Stimulated activated naive CD8-positive, alpha-beta T cell treated with anti-CD3 and anti-CD28 coated beads, Interleukin-15, Interleukin-2, amounts not matched to agents 100 ng/mL and 50 ng/mL, for 24 hours (primary cell): Measurements from ENCODE around the gene WFS1.

ENCODE experiments used
- H3K27ac Mint-ChIP-seq: one replicate; pipeline ENCODE4 v1.8.0; 2021; ENCODE audit warnings: mild to moderate bottlenecking, mixed read lengths
- H3K27me3 Mint-ChIP-seq: one replicate; pipeline ENCODE4 v1.8.0; 2021; ENCODE audit warnings: mixed read lengths
- H3K36me3 Mint-ChIP-seq: one replicate; pipeline ENCODE4 v1.8.0; 2021; ENCODE audit warnings: low read depth, mixed read lengths
- H3K4me1 Mint-ChIP-seq: one replicate; pipeline ENCODE4 v1.8.0; 2021; ENCODE audit warnings: low read depth, mixed read lengths
- H3K4me3 Mint-ChIP-seq: one replicate; pipeline ENCODE4 v1.8.0; 2021; ENCODE audit warnings: mild to moderate bottlenecking, mixed read lengths
- H3K9me3 Mint-ChIP-seq: one replicate; pipeline ENCODE4 v1.8.0; 2021; ENCODE audit warnings: mixed read lengths

The WFS1 gene

GRCh38 chr4:6335040-6335590 lies 65.5 kb downstream of the WFS1 start:
- Mint-ChIP-seq H3K9me3 (no peaks in the 10 kb centered on the region), H3K36me3 (no peaks in the 10 kb centered on the region), H3K27ac (no peak overlapping the region), H3K4me1 (peaks cover 20% of the 10 kb centered on the region), H3K4me3 (no peak overlapping the region), H3K27me3 (peaks cover 39% of the 10 kb centered on the region)

DNA sequence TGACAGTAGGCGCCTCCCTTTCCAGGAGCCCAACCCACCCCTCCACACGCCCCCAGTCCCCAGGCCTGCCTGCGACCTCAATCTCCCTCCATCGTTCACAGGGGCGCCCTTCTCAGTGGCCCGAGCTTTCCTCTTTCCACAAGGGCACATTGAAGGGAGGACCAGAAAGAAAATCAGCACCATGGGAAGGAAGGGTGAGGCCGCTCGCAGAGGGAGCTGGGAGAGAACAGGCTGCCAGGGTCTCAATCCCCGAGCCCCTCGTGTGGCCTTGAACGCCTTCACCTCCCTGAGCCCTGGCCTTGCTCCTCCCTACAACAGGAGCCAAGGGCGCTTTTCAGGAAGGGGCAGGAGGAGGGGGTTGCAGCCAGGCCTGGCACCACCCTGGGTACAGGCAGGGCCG lies 66.5 kb downstream of the WFS1 start:
- H3K27me3 Mint-ChIP-seq = peaks cover 44% of the 10 kb centered on the region
- H3K4me3 Mint-ChIP-seq = no peak overlapping the region
- H3K36me3 Mint-ChIP-seq = no peaks in the 10 kb centered on the region
- H3K9me3 Mint-ChIP-seq = no peaks in the 10 kb centered on the region
- peaks cover 20% of the 10 kb centered on the region for H3K4me1 Mint-ChIP-seq
- no peak overlapping the region for H3K27ac Mint-ChIP-seq

DNA sequence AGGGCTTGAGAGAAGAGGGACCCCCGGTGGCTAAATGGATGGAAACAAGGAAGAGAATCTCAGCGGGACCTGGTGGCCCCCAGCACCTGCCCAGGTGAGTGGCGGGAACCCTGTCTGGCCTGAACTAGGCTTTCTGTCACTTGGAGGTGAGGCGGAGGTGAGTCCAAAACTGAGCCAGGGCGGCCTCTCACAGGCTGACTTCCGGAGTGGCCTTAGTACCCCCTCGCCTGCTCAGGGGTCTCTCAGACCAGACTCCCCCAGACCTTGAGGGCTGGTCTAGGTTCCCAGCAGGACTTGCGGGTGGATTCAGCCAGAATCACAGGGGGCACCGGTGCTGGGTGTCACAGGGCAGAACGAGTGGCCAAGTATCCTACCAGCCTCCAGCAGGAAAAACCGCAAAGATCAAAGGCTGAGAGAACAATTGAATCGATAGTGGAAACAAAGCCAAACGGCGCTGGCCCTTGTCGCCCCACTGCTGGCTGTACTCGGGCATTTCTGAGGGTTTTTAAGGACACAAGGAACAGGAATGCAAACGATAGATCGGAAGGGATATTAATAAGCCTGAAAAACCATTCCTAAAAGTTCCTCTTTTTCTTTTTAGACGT lies 67.8 kb downstream of the WFS1 start:
- Mint-ChIP-seq H3K36me3 (no peaks in the 10 kb centered on the region), H3K4me1 (peaks cover 20% of the 10 kb centered on the region), H3K4me3 (no peak overlapping the region), H3K27me3 (peaks cover 49% of the 10 kb centered on the region), H3K27ac (no peak overlapping the region), H3K9me3 (no peaks in the 10 kb centered on the region)

DNA sequence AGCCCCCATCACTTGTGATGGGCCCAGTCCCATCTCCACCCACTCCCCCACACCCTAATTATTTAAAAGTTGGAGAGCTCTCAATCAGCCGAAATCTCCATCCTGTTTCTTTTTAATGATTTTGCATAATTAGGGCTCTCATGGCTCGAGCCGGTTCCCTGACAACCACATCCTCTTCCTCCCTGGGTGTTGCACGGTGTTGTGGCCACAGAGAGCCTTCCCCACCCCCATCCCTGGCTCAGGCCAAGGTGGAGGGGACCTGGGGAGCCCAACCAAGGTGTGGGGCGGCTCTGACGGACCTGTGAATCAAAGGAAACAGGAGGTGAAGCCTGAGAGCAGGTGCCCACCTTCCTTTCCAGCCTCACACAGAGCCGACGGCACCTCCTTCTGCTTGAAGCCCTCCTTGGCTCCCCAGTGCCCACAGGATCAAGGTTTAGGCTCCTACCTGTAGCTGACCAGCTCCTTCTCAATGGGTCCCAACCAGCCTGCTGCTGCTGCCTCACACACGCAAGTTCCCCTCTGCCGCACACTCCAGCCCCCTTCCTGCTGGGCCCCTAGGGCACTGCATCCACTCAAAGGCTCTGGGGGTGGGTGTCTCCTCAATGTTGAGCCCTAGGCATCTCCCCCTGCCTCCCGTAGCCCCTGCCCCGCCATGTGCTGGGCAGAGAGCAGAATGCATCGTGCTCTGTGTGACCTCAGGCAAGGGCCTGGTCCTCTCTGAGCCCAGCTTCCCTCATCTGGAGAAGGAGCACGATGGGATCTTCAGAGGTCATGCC lies 68.7 kb downstream of the WFS1 start:
- H3K27ac Mint-ChIP-seq = no peak overlapping the region

GRCh38 chr4:6338951-6339817 lies 69.5 kb downstream of the WFS1 start:
- Mint-ChIP-seq H3K9me3 (no peaks in the 10 kb centered on the region), H3K4me1 (peaks cover 20% of the 10 kb centered on the region), H3K36me3 (no peaks in the 10 kb centered on the region), H3K27me3 (peaks cover 45% of the 10 kb centered on the region), H3K27ac (no peak overlapping the region), H3K4me3 (no peak overlapping the region)

More for the DNA sequence above, 68.7 kb downstream of the WFS1 start:
- Mint-ChIP-seq H3K27me3 (peaks cover 48% of the 10 kb centered on the region), H3K36me3 (no peaks in the 10 kb centered on the region), H3K4me1 (peaks cover 20% of the 10 kb centered on the region), H3K9me3 (no peaks in the 10 kb centered on the region), H3K4me3 (peak overlapping the region; percentile 43)

DNA sequence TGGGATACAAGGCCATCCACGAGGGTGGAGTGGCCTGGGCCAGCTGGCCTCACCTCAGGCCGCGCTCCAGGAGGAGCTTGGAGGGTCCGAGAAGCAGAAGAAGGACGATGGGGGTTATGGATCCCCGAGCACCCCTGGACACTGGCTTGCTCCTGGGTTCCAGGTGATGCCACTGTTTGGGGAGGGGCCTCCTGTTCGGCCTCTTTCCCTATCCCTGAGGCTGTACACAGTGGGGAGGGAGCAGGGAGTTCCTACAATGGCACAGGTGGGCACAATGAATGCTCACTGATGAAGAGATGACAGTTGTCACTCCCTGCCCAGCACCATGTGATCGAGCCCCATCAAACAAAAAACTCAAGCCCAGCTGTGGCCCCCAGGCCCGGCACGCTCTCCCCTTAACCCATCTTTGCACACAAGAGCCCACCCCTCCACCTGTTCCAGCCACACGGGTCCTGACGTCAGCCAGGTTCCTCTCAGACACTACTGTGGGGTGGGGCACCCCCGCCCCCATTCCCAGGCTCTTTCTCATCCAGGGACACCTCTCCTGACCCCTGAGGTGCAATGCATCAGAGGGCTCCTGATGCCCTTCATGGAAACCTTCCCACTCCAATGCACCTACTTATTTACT lies 70.3 kb downstream of the WFS1 start:
- H3K27ac Mint-ChIP-seq = no peak overlapping the region
- H3K4me1 Mint-ChIP-seq = peaks cover 20% of the 10 kb centered on the region
- no peak overlapping the region for H3K4me3 Mint-ChIP-seq
- H3K36me3 Mint-ChIP-seq = no peaks in the 10 kb centered on the region
- H3K9me3 Mint-ChIP-seq = no peaks in the 10 kb centered on the region
- peaks cover 46% of the 10 kb centered on the region for H3K27me3 Mint-ChIP-seq

GRCh38 chr4:6340446-6341015 lies 70.9 kb downstream of the WFS1 start:
- H3K9me3 Mint-ChIP-seq = no peaks in the 10 kb centered on the region
- H3K27ac Mint-ChIP-seq = no peak overlapping the region
- peaks cover 20% of the 10 kb centered on the region for H3K4me1 Mint-ChIP-seq
- H3K27me3 Mint-ChIP-seq = peaks cover 41% of the 10 kb centered on the region
- H3K4me3 Mint-ChIP-seq = no peak overlapping the region
- H3K36me3 Mint-ChIP-seq = no peaks in the 10 kb centered on the region

- Mint-ChIP-seq H3K4me3 (no peak overlapping the region), H3K9me3 (no peaks in the 10 kb centered on the region), H3K27me3 (peaks cover 41% of the 10 kb centered on the region)
Measured at GRCh38 chr4:6341696-6342095, 72.0 kb downstream of the WFS1 start.

GRCh38 chr4:6342530-6343293 lies 73.1 kb downstream of the WFS1 start:
- no peak overlapping the region for H3K27ac Mint-ChIP-seq
- no peaks in the 10 kb centered on the region for H3K9me3 Mint-ChIP-seq
- peaks cover 32% of the 10 kb centered on the region for H3K27me3 Mint-ChIP-seq
- H3K36me3 Mint-ChIP-seq = no peaks in the 10 kb centered on the region
- H3K4me1 Mint-ChIP-seq = peaks cover 12% of the 10 kb centered on the region
- H3K4me3 Mint-ChIP-seq = no peak overlapping the region

More at GRCh38 chr4:6341696-6342095, 72.0 kb downstream of the WFS1 start:
- Mint-ChIP-seq H3K27ac (no peak overlapping the region), H3K4me1 (peaks cover 20% of the 10 kb centered on the region), H3K36me3 (no peaks in the 10 kb centered on the region)

- Mint-ChIP-seq H3K36me3 (no peaks in the 10 kb centered on the region), H3K4me1 (no peaks in the 10 kb centered on the region), H3K9me3 (no peaks in the 10 kb centered on the region), H3K27me3 (peaks cover 20% of the 10 kb centered on the region), H3K4me3 (no peak overlapping the region), H3K27ac (no peak overlapping the region)
Measured at GRCh38 chr4:6343939-6344408, 74.3 kb downstream of the WFS1 start.

- Mint-ChIP-seq H3K9me3 (no peaks in the 10 kb centered on the region), H3K4me3 (no peak overlapping the region), H3K4me1 (no peaks in the 10 kb centered on the region), H3K27ac (no peak overlapping the region), H3K27me3 (peaks cover 12% of the 10 kb centered on the region), H3K36me3 (no peaks in the 10 kb centered on the region)
Measured at GRCh38 chr4:6345096-6345830, 75.6 kb downstream of the WFS1 start.

- H3K36me3 Mint-ChIP-seq = no peaks in the 10 kb centered on the region
- no peaks in the 10 kb centered on the region for H3K9me3 Mint-ChIP-seq
- H3K4me1 Mint-ChIP-seq = no peaks in the 10 kb centered on the region
- no peak overlapping the region for H3K27ac Mint-ChIP-seq
- peaks cover 10% of the 10 kb centered on the region for H3K27me3 Mint-ChIP-seq
- no peak overlapping the region for H3K4me3 Mint-ChIP-seq
Measured at GRCh38 chr4:6345866-6346265, 76.2 kb downstream of the WFS1 start.
